Mesendoderm (in vitro differentiated cells): ENCODE measurements around the gene INO80.
"Not testable (repeated sequence)": the region's sequence is repeated elsewhere in the genome, so short reads cannot be mapped to it uniquely, and the experiment has no call there.

Experiments
- DNase-seq: peaks from one replicate; pipeline ENCODE4 v3.0.0; 2013
- H2AK5ac ChIP-seq: 2 replicates; pipeline ENCODE4 v1.6.1; 2013; ENCODE audit warnings: low read length, inconsistent platforms
- H2BK120ac ChIP-seq: 2 replicates; pipeline ENCODE4 v1.6.1; 2013; ENCODE audit warnings: low read depth, mild to moderate bottlenecking, low read length, moderate library complexity, mixed read lengths
- H2BK15ac ChIP-seq: replicated peaks from 2 replicates; pipeline ENCODE4 v1.6.1; 2013; ENCODE audit warnings: low read depth, mild to moderate bottlenecking, moderate library complexity
- H2BK5ac ChIP-seq: 2 replicates; pipeline ENCODE4 v1.6.1; 2013; ENCODE audit warnings: low read length, inconsistent platforms
- H3K18ac ChIP-seq: 2 replicates; pipeline ENCODE4 v1.6.1; 2013; ENCODE audit warnings: mild to moderate bottlenecking, low read length, mixed read lengths
- H3K23ac ChIP-seq: one replicate; pipeline ENCODE4 v1.6.1; 2013; ENCODE audit warnings: low read length
- H3K27ac ChIP-seq: 2 replicates; pipeline ENCODE4 v1.5.1; 2013; ENCODE audit warnings: low read depth, mild to moderate bottlenecking, inconsistent platforms, low read length, moderate library complexity
- H3K27me3 ChIP-seq: 2 replicates; pipeline ENCODE4 v1.6.1; 2013; ENCODE audit warnings: low read length, control low read depth, mild to moderate bottlenecking, inconsistent platforms; ENCODE audit not compliant: insufficient read depth, poor library complexity
- H3K36me3 ChIP-seq: 2 replicates; pipeline ENCODE4 v1.6.1; 2013; ENCODE audit warnings: low read length, inconsistent platforms; ENCODE audit not compliant: control insufficient read depth, insufficient read depth
- H3K4ac ChIP-seq: one replicate; pipeline ENCODE4 v1.6.1; 2013; ENCODE audit warnings: low read depth, mild to moderate bottlenecking, low read length, moderate library complexity
- H3K4me1 ChIP-seq: 2 replicates; pipeline ENCODE4 v1.6.1; 2013; ENCODE audit warnings: low read depth, low read length, inconsistent platforms; ENCODE audit not compliant: control insufficient read depth
- H3K4me2 ChIP-seq: 2 replicates; pipeline ENCODE4 v1.6.1; 2013; ENCODE audit warnings: low read length
- H3K4me3 ChIP-seq: 2 replicates; pipeline ENCODE4 v1.5.1; 2013; ENCODE audit warnings: mild to moderate bottlenecking, low read length
- H3K56ac ChIP-seq: one replicate; pipeline ENCODE4 v1.6.1; 2013; ENCODE audit warnings: low read length
- H3K79me1 ChIP-seq: 2 replicates; pipeline ENCODE4 v1.6.1; 2013; ENCODE audit warnings: low read length, inconsistent platforms
- H3K79me2 ChIP-seq: 2 replicates; pipeline ENCODE4 v1.6.1; 2013; ENCODE audit warnings: mild to moderate bottlenecking, low read length; ENCODE audit not compliant: control insufficient read depth, insufficient read depth
- H3K9ac ChIP-seq: 2 replicates; pipeline ENCODE4 v1.6.1; 2013; ENCODE audit warnings: low read length, inconsistent platforms
- H4K5ac ChIP-seq: one replicate; pipeline ENCODE4 v1.6.1; 2013; ENCODE audit warnings: low read length
- H4K8ac ChIP-seq: one replicate; pipeline ENCODE4 v1.6.1; 2013; ENCODE audit warnings: low read depth, mild to moderate bottlenecking, control low read depth, low read length, moderate library complexity
- WGBS: extraction: QIAGEN DNeasy Blood & Tissue Kit; methylation state at CpG from one replicate; pipeline ENCODE4 v1.1.7; 2013; ENCODE audit warnings: low lambda C conversion rate, missing lambda C conversion rate; ENCODE audit not compliant: insufficient coverage; ENCODE audit errors: extremely low coverage; 5-methylcytosine and 5-hydroxymethylcytosine counted together

Gene INO80

DNA sequence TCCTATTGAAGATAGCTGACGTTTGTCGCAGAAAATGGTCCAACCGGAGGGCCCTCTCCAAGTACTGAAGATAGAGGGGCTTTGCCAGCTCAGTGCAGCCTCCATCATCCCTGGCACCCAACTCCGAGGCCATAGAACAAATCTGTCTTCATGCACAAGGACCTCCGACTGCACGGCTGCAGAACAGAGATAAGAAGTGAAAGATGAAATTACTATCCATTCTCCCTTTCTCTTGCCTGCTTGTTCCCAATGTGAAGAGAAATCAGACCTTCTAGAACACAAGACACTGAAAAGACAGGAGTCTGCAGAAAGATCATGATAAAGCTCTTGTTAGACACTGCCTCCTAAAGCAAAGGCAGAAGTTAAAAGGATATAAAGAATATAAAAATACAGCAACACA, 19.9 kb downstream of the INO80 start:
- DNase-seq = no peak
- Histone ChIP-seq H3K79me1 (peaks cover 6% of the 10 kb centered on the region), H3K27me3 (no peaks in the 10 kb centered on the region), H3K27ac (no peak overlapping the region), H3K4me1 (no peaks in the 10 kb centered on the region), H3K4me2 (no peak overlapping the region), H2AK5ac (no peak overlapping the region), H2BK15ac (no peak overlapping the region), H3K4me3 (no peak overlapping the region), H2BK5ac (no peak overlapping the region), H4K5ac (no peak overlapping the region), H3K56ac (no peak overlapping the region), H3K79me2 (peaks cover 13% of the 10 kb centered on the region), H2BK120ac (no peak overlapping the region), H4K8ac (no peak overlapping the region), H3K18ac (no peak overlapping the region), H3K23ac (no peak overlapping the region), H3K9ac (no peak overlapping the region), H3K36me3 (peaks cover 5% of the 10 kb centered on the region), H3K4ac (no peak overlapping the region)
- WGBS = no CpG with 5 or more reads among the region's 6 CpGs

- H3K9ac ChIP-seq = no peak overlapping the region
- H3K23ac ChIP-seq = no peak overlapping the region
- no peak overlapping the region for H3K18ac ChIP-seq
- no peak overlapping the region for H2BK15ac ChIP-seq
- H4K8ac ChIP-seq = no peak overlapping the region
- H4K5ac ChIP-seq = no peak overlapping the region
- H3K79me2 ChIP-seq = no peaks in the 10 kb centered on the region
- no peaks in the 10 kb centered on the region for H3K79me1 ChIP-seq
- H3K4me3 ChIP-seq = no peak overlapping the region
- H3K27ac ChIP-seq = no peak overlapping the region
- no peak overlapping the region for H2BK5ac ChIP-seq
- no peak overlapping the region for H3K56ac ChIP-seq
- DNase-seq = no peak
- H2AK5ac ChIP-seq = no peak overlapping the region
- H3K27me3 ChIP-seq = no peaks in the 10 kb centered on the region
- H3K4me1 ChIP-seq = no peaks in the 10 kb centered on the region
- no peak overlapping the region for H2BK120ac ChIP-seq
- no peak overlapping the region for H3K4ac ChIP-seq
- H3K4me2 ChIP-seq = no peak overlapping the region
- WGBS = no CpG with 5 or more reads among the region's 3 CpGs
- peaks cover 9% of the 10 kb centered on the region for H3K36me3 ChIP-seq
Measured at GRCh38 chr15:41085029-41085428, 31.1 kb downstream of the INO80 start.

GRCh38 chr15:41080144-41080543, 35.9 kb downstream of the INO80 start:
- H3K18ac ChIP-seq = no peak overlapping the region
- H3K56ac ChIP-seq = no peak overlapping the region
- no peak overlapping the region for H3K4ac ChIP-seq
- H3K23ac ChIP-seq = no peak overlapping the region
- H4K5ac ChIP-seq = no peak overlapping the region
- H3K27me3 ChIP-seq = no peaks in the 10 kb centered on the region
- H3K79me2 ChIP-seq = no peaks in the 10 kb centered on the region
- no peak overlapping the region for H2BK5ac ChIP-seq
- H3K4me2 ChIP-seq = no peak overlapping the region
- no peaks in the 10 kb centered on the region for H3K79me1 ChIP-seq
- H3K27ac ChIP-seq = no peak overlapping the region
- no peak for DNase-seq
- no peaks in the 10 kb centered on the region for H3K4me1 ChIP-seq
- H2AK5ac ChIP-seq = no peak overlapping the region
- H2BK120ac ChIP-seq = no peak overlapping the region
- H4K8ac ChIP-seq = no peak overlapping the region
- no peak overlapping the region for H3K4me3 ChIP-seq
- H3K36me3 ChIP-seq = peaks cover 11% of the 10 kb centered on the region
- no CpG with 5 or more reads among the region's 1 CpG for WGBS
- no peak overlapping the region for H3K9ac ChIP-seq
- no peak overlapping the region for H2BK15ac ChIP-seq

- Histone ChIP-seq H3K23ac (no peak overlapping the region), H2BK120ac (no peak overlapping the region), H2BK15ac (no peak overlapping the region), H3K4me1 (no peaks in the 10 kb centered on the region), H3K4me3 (no peak overlapping the region), H4K8ac (no peak overlapping the region), H3K27me3 (no peaks in the 10 kb centered on the region), H3K4me2 (no peak overlapping the region), H3K56ac (no peak overlapping the region), H3K18ac (no peak overlapping the region), H3K4ac (no peak overlapping the region), H3K79me2 (no peaks in the 10 kb centered on the region), H3K27ac (no peak overlapping the region), H4K5ac (no peak overlapping the region), H3K36me3 (peaks cover 10% of the 10 kb centered on the region), H2AK5ac (no peak overlapping the region), H3K79me1 (no peaks in the 10 kb centered on the region), H3K9ac (no peak overlapping the region), H2BK5ac (no peak overlapping the region)
- no CpG with 5 or more reads among the region's 8 CpGs for WGBS
- DNase-seq = no peak
Measured at GRCh38 chr15:41079717-41080116, 36.4 kb downstream of the INO80 start.

DNA sequence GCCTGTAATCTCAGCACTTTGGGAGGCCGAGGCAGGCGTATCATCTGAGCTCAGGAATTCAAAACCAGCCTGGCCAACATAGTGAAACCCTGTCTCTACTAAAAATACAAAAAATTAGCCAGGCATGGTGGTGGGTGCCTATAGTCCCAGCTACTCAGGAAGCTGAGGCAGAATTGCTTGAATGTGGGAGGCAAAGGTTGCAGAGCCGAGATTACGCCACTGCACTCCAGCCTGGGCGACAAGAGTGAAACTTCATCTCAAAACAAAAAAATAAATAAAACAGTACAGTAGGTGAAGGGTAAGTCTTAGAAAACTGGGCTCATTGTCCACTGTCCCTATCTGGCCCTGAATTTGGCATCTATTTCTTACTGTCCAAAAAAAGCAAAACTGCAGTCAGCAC, 37.2 kb downstream of the INO80 start:
- not testable (repeated sequence) for H3K27me3 ChIP-seq, H3K79me2 ChIP-seq, DNase-seq, H3K23ac ChIP-seq, H2BK5ac ChIP-seq, H3K9ac ChIP-seq, H2AK5ac ChIP-seq, H3K4ac ChIP-seq, H3K4me3 ChIP-seq, H3K4me2 ChIP-seq, H3K56ac ChIP-seq, H2BK120ac ChIP-seq, H2BK15ac ChIP-seq, H3K79me1 ChIP-seq, H3K4me1 ChIP-seq, H4K5ac ChIP-seq, H3K27ac ChIP-seq, H3K18ac ChIP-seq, H4K8ac ChIP-seq
- WGBS = no CpG with 5 or more reads among the region's 5 CpGs
- peaks cover 10% of the 10 kb centered on the region for H3K36me3 ChIP-seq

- no peak overlapping the region for H3K27ac ChIP-seq
- H3K4me3 ChIP-seq = no peak overlapping the region
- H2BK5ac ChIP-seq = no peak overlapping the region
- no peaks in the 10 kb centered on the region for H3K79me1 ChIP-seq
- no peak for DNase-seq
- H3K56ac ChIP-seq = no peak overlapping the region
- no peak overlapping the region for H2BK120ac ChIP-seq
- H3K4me1 ChIP-seq = no peaks in the 10 kb centered on the region
- no peak overlapping the region for H4K8ac ChIP-seq
- no peaks in the 10 kb centered on the region for H3K79me2 ChIP-seq
- H3K4ac ChIP-seq = no peak overlapping the region
- no peaks in the 10 kb centered on the region for H3K27me3 ChIP-seq
- H3K4me2 ChIP-seq = no peak overlapping the region
- H3K23ac ChIP-seq = no peak overlapping the region
- no peak overlapping the region for H4K5ac ChIP-seq
- H3K18ac ChIP-seq = no peak overlapping the region
- WGBS = no CpG with 5 or more reads among the region's 7 CpGs
- H2AK5ac ChIP-seq = no peak overlapping the region
- H3K9ac ChIP-seq = no peak overlapping the region
- H3K36me3 ChIP-seq = peaks cover 10% of the 10 kb centered on the region
- H2BK15ac ChIP-seq = no peak overlapping the region
Measured at GRCh38 chr15:41078125-41078524, 38.0 kb downstream of the INO80 start.
